ENCODE data around the gene PROX1.

PROX1 gene

DNA sequence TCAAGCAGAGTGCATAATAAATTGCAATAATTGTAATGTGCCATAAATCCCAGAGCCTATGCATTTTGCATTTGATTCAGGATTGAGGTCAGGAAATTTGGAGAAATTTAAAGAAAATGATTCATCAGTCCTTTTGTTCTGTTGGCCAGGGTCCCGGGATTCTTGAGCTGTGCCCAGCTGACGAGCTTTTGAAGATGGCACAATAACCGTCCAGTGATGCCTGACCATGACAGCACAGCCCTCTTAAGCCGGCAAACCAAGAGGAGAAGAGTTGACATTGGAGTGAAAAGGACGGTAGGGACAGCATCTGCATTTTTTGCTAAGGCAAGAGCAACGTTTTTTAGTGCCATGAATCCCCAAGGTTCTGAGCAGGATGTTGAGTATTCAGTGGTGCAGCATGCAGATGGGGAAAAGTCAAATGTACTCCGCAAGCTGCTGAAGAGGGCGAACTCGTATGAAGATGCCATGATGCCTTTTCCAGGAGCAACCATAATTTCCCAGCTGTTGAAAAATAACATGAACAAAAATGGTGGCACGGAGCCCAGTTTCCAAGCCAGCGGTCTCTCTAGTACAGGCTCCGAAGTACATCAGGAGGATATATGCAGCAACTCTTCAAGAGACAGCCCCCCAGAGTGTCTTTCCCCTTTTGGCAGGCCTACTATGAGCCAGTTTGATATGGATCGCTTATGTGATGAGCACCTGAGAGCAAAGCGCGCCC lies 8.7 kb downstream of the PROX1 start:
- Histone ChIP-seq H3K4me3 (no peak overlapping the region), H3K27ac (no peak overlapping the region)

DNA sequence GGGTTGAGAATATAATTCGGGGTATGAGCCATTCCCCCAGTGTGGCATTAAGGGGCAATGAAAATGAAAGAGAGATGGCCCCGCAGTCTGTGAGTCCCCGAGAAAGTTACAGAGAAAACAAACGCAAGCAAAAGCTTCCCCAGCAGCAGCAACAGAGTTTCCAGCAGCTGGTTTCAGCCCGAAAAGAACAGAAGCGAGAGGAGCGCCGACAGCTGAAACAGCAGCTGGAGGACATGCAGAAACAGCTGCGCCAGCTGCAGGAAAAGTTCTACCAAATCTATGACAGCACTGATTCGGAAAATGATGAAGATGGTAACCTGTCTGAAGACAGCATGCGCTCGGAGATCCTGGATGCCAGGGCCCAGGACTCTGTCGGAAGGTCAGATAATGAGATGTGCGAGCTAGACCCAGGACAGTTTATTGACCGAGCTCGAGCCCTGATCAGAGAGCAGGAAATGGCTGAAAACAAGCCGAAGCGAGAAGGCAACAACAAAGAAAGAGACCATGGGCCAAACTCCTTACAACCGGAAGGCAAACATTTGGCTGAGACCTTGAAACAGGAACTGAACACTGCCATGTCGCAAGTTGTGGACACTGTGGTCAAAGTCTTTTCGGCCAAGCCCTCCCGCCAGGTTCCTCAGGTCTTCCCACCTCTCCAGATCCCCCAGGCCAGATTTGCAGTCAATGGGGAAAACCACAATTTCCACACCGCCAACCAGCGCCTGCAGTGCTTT lies 9.4 kb downstream of the PROX1 start:
- Histone ChIP-seq H3K27ac (no peak overlapping the region), H3K4me3 (no peak overlapping the region)

DNA sequence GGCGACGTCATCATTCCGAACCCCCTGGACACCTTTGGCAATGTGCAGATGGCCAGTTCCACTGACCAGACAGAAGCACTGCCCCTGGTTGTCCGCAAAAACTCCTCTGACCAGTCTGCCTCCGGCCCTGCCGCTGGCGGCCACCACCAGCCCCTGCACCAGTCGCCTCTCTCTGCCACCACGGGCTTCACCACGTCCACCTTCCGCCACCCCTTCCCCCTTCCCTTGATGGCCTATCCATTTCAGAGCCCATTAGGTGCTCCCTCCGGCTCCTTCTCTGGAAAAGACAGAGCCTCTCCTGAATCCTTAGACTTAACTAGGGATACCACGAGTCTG lies 10.0 kb downstream of the PROX1 start:
- no peak overlapping the region for H3K27ac ChIP-seq
- no peak overlapping the region for H3K4me3 ChIP-seq

DNA sequence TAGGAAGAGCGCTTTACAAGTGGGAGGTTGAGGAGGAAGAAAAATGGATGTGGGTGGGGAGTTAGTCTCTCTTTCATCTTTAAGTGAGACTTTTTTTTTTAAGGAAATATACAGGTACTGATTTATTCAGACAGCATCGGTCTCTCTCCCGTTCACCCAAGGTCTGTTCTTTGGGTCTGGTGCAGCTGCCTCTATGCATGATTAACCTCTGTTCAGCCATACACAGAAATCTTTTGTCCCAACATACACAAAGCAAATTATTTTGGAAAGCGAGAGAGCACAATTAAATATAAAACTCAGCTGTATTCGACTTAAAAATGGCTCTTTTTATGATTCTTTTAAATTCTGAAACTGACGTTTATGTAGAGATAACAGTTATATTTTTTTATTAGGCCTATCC lies 11.0 kb downstream of the PROX1 start:
- H3K27ac ChIP-seq = no peak overlapping the region
- no peak overlapping the region for H3K4me3 ChIP-seq

DNA sequence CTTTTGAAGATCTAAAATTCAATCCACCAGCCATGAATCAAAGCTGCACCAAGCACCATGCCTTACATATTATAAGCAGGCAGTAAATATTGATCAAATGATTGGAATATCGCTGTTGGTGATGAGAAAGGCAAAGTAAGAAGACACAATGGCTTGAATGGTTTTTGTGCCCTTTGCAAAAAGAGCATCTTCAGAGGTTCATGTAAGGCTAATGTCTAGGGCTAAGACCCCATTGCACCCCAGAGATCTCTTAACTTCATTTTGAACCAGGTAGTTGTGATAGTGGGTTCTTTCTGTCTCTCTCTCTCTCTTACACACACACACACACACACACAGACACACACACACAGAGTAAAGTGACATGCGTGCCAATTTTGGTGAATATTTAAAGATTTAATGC lies 12.0 kb downstream of the PROX1 start:
- H3K27ac ChIP-seq = no peak overlapping the region
- no peak overlapping the region for H3K4me3 ChIP-seq

DNA sequence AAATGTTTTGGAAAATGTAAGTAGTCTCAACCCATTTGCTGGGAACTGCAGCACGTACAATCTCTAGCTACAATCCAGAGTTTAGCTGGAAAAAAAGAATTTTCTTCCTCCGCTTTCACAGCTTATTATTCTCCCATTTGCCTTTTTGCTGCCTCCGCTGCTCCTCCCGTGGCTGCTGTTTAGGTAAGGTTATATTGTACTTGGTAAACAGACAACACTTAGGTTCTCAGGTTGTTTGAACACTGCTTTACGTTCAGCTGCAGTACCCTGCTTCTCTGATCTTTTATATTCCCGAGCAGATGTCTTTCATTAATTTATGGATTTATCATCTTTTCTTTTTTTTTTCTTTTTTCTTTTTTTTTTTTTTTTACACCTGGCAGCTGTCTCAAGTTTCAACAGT lies 14.3 kb downstream of the PROX1 start:
- H3K4me3 ChIP-seq = no peak overlapping the region
- H3K27ac ChIP-seq = no peak overlapping the region

DNA sequence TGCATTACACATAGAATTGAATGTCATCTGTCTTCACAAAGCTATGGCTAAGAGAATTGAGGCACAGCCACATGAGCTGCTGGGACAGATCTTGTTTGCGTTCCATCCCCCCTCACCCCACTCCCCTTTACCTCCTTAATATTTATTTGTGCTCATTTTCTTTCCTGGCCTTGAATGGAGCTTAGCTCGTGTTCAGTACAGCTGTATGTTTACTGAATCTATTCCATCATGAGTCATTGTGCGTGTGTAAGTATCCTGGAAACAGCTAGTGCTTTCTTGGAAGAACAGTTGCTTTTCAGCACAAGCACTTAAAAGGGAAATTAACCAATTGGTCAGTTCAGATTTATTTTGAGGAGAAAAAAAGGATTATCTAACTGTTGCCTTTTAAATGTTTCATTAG lies 14.7 kb downstream of the PROX1 start:
- H3K27ac ChIP-seq = no peak overlapping the region
- H3K4me3 ChIP-seq = no peak overlapping the region

DNA sequence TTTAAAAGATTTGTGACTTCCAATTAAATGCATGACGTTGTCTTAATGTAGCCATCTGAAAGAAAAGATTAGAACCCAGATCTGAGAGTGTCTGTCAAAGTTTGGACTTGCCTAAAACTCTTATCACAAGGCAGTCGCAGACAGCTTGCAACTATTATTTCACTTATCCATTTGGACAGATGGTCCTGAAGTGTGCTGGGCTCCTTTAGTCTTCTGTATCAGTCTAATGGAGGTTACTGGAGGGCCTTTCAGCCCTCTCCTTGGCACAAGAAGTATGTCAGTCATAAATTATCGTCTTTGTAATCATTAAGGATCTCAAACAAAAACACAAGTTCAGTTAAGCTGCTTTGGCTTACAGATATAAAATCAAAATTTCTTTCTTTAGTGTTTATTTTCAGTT lies 15.5 kb downstream of the PROX1 start:
- Histone ChIP-seq H3K4me3 (no peak overlapping the region), H3K27ac (no peak overlapping the region)

DNA sequence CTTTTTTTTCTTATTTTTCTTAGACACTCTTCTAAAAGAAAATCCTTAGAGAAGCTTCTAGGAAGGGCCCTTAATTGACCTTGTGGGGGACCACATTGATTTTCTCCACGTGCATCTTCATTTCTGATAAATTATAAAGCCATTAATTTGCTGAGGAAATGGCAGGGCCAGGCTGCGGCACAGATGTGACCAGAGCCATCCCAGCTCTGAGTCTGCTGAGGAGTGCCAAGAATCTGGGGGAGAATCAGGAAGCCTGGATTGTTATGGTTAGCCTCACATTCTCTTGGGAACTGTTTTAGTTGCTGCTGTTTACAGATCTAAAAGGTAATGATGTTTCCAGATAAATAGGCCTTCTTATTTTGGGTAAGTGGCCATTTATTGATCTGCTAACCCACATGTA lies 16.2 kb downstream of the PROX1 start:
- no peak overlapping the region for H3K27ac ChIP-seq
- H3K4me3 ChIP-seq = no peak overlapping the region

DNA sequence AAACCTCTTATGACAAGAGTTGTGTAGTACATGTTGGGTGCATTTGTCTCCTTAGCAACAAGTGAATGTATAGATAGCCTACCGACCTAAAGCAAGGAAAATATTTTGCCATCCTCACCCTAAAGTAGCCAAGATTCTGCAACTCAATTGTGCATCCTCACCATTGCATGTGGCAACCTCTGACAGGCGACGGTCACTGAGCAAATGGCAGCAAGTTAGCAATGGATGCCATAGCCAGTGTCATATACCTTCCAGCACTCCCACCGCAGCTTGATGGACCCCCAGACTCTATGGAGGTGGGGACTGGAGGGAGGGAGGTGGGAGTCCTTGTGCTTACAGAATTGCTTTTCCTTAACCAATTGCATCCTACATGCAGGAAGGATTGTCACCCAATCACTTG lies 17.0 kb downstream of the PROX1 start:
- no peak overlapping the region for H3K27ac ChIP-seq
- no peak overlapping the region for H3K4me3 ChIP-seq

DNA sequence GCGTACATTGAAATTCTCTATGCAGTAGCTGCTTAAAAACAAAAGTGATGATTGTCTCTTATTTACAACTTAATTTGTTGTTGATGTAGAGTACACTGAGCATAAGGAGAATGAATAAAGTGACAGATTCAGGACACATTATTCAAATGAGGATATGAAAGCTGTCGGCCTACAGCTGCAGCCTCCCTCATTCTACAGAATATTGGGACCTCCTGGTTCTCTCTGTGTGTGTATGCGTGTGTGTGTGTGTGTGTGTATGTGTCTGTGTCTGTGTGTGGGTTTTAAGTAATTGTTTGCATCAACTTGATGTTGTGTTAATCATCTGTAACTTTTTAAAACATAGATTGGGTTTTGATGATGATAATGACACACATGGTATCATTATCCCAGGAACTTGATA lies 17.9 kb downstream of the PROX1 start:
- Histone ChIP-seq H3K27ac (no peak overlapping the region), H3K4me3 (no peak overlapping the region)

DNA sequence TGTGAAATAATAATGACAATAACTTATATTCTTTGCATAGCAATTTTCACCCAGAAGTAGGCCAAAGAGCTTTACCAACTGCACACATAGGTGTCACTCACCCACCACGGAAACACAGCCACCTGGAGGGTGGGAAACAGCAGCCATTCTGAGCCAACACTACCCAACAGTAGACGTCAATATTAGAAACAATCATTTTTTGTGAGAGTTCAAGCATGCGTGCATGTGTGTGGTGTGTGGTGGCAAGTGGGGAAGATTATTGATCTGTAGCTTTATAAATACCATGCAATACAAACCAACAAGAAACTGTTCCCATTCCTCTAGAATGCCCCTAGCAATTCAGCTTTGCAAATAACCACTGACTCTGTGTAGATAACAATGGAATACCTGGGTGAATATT lies 19.1 kb downstream of the PROX1 start:
- H3K27ac ChIP-seq = no peak overlapping the region
- H3K4me3 ChIP-seq = no peak overlapping the region

DNA sequence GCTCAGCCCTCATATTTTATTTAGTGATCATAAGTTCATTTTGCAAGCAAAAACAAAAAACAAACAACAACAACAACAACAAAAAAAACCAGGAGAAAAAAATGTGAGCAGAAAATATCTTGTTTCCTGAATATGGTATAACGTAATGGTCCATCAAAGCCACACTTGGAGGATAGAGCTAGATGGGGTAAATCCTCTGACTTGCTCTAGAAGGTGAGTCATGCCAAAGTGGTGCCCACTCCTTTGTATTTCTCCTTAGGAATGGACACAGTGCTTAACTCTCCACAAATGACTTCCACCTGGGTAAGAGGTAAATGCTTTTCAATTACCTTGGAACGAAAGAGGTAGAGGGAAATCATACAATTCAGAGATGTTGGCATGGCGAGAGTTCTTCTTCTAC lies 20.6 kb downstream of the PROX1 start:
- H3K4me3 ChIP-seq = no peak overlapping the region
- H3K27ac ChIP-seq = no peak overlapping the region

DNA sequence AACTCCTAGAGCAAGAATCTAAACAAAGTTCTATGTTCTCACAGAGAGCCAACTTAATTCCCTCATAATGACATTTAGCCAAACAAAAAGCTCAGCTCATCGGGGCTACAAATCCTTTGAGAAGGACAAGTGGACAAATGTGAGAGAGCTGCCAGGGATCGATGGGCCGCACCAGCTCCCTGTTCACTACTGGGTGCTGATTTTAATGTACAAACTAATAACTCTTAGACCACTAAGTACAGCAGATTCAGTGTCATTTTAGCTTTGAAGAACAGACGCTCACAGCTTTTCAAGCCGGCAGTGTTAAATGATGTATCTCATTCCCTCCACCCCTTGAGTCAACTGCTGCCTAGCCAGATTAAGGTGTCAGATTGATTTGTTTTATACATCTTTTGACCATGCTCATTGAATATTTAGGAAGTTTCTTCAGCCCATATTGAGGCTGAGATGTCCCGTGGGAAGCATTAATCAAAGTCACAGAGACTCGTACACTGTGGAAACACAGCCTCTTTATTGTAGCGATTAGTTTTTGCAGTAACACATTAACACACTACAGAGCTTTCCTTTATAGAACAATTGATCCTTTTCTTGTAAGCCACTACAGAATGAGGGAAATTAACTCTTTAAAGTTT lies 21.1 kb downstream of the PROX1 start:
- Histone ChIP-seq H3K27ac (no peak overlapping the region), H3K4me3 (no peak overlapping the region)

DNA sequence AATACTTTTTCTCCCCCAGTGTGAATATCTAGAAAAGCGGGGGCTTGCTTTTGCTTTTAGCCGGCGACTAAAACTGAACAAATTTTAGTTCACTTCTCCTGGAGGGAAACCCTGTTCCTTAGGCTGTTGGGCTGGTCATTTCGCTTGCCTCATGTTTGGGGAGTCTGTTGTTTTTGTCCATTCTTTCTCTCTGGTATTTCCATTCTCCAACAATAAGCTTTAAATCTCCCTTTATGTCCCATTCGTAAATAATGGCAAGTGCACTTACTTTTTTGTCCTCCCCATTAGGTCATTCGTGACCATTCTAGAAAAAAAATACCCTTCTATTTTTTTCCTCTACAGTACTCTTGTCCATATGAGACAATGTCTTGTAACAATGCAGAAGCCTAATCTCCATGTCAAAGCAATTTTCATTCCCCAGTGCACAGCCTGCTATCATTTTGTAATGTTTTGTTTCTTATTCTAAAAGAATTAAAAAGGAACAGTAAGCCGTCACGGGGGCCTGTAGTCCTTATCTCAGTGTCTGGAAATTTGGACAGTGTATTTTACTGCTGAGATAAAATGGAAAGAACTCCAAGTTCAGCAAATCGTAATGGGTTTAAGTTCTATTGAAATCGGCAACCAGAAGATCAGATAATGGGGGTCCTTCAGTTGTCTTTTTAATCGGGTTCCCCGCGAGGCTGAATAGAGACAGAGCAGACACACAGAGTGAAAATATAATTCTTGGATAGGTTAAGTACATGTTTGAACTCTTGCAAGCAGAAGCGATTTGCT lies 21.8 kb downstream of the PROX1 start:
- no peak overlapping the region for H3K27ac ChIP-seq

DNA sequence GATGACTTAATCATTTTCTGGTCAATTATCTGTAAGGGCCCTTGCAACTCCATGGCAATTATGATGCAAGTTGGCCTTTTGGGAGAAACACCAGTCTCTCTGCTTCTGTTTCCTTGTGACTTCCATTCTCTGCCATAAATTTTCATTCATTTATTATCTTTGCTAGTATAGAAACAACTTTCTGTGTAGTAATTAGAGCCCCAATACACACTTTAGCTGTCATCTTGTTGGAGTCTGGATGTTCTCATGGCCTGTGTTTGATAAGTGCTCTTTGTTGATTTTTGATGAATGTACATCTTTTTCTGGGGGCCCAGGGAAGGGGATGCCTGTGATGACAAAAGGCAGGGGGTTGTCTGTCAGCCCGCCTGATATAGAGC lies 22.4 kb downstream of the PROX1 start:
- H3K4me3 ChIP-seq = no peak overlapping the region
- H3K27ac ChIP-seq = no peak overlapping the region

More for the DNA sequence above, 21.8 kb downstream of the PROX1 start:
- no peak overlapping the region for H3K4me3 ChIP-seq

DNA sequence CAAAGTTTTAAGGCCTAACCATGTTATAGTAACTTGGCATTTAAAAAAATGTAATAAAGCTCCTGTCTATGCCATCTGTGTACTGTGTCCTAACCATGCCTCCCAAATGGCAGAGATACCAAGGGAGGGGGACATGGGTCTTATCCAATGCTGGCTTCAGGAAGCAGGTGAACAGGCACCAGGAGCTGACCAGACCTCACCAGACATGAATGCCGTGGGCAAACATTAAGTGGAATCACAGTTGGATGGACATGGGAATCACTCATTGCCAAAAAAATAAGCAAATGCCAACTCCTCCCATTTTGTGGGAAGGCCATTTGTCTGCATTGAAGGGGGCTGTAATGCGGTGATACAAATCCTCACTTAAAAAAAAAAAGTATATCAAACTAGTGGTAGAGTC lies 22.9 kb downstream of the PROX1 start:
- H3K27ac ChIP-seq = no peak overlapping the region
- H3K4me3 ChIP-seq = no peak overlapping the region

DNA sequence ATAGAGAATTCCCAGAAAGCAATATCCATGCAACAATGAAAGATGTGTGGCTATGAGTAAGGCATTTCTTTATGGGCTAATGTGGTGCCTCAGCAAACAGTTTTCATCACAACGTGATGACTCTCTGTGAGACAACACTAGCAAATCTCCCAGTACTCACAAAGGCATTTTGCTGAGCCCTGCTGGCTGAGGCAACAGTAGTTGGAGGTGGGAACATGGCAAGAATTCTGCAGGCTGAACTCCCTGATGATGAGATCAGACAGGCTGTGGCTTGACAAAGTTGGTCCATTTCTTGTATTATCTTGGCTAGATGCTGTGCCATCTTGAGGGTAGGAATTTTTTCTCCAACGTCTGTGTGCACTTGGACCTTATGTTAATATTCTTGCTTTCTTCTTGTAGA lies 24.6 kb downstream of the PROX1 start:
- no peak overlapping the region for H3K27ac ChIP-seq

DNA sequence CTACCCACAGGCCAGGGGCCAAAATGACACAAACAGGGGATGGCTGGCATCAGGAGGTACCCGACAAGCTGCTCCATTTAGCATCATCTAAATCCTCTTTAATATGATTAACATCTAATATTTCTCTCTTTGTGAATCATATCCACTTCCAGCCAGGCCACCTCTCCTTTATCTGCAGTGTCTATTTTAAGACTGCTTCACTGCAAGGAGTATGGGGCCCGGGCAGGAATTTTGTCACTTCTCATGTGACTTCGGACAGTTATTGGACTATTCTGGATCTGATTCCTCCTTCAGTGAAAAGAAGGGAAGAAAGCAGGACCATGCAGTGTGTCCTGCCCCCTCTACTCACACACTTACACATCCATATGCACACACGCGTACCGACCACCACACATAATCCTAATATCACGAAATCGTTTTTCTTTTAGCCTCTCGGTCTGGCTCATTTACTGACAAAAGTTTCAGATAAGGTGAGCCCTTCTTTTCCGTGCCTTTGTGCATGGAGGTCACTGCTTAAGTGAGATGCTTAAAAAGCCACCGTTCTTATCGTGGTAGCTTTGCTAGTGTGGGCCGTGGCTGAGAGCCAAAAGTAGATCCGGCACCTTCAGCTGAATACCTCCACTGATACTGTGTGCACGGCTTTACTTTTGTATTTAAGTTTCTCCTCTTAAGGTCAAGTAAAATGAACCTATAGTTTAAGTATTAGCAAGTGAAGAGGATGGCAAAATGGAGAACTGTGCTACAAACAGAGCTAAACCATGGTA lies 26.0 kb downstream of the PROX1 start:
- H3K27ac ChIP-seq = no peak overlapping the region
- no peak overlapping the region for H3K4me3 ChIP-seq

More for the DNA sequence above, 24.6 kb downstream of the PROX1 start:
- H3K4me3 ChIP-seq = no peak overlapping the region

DNA sequence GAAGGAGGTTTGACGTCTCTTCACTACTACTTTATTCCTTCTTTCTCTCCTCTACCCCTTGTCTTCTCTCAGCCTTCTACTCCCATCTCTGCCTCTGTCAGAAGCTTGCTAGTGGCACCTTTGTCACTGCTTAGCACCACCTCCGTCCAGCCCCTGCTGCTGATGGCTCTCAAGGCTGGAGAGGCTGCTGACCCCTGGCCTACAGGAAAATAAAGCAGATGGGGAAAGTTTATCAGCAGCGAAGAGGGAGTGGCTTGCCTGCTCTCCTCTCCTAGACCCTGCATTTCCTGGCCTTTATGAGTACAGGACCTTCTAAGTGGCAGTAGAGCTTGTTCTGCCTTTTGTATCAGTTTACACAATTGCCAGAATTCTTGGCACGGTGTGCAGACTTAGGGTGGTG lies 27.0 kb downstream of the PROX1 start:
- no peak overlapping the region for H3K27ac ChIP-seq
- H3K4me3 ChIP-seq = no peak overlapping the region
